ENCODE data around the gene TMEM179B. TPM values are rescaled to one million over a fixed set of nuclear protein-coding genes. Genes with fewer than 3 reads are reported as not detected.
"Not testable (repeated sequence)": the region's sequence is repeated elsewhere in the genome, so short reads cannot be mapped to it uniquely, and the experiment has no call there.

Gene TMEM179B
- total RNA-seq, 6 experiments from 2014 or later = 47.2 to 66.3 (median 52.7) TPM

GRCh38 chr11:62811659-62812058 is 24.5 kb downstream of the TMEM179B start:
- Mint-ChIP-seq H3K27ac (0 out of 2 replicates have a peak overlapping the region, but pooled peaks have one; percentile 27), H3K4me3 (no peak overlapping the region), H3K36me3 (ENCODE audit: low read depth) (no peaks in the 10 kb centered on the region), H3K9me3 (no peaks in the 10 kb centered on the region), H3K27me3 (ENCODE audit: insufficient read depth) (no peaks in the 10 kb centered on the region), H3K4me1 (ENCODE audit: low read depth) (peaks cover 17% of the 10 kb centered on the region)
- no peak for TF ChIP-seq CTCF (IDR thresholded peaks at IDR 0.05)
- DNase-seq = no peak

- Mint-ChIP-seq H3K4me3 (no peak overlapping the region), H3K9me3 (no peaks in the 10 kb centered on the region), H3K27me3 (ENCODE audit: insufficient read depth) (no peaks in the 10 kb centered on the region), H3K36me3 (ENCODE audit: low read depth) (peaks cover 11% of the 10 kb centered on the region), H3K27ac (no peak overlapping the region), H3K4me1 (ENCODE audit: low read depth) (no peaks in the 10 kb centered on the region)
- TF ChIP-seq CTCF (IDR thresholded peaks at IDR 0.05) = no peak
- DNase-seq = no peak
Measured at GRCh38 chr11:62816557-62816956, 29.4 kb downstream of the TMEM179B start.

GRCh38 chr11:62817129-62817528 is 29.9 kb downstream of the TMEM179B start:
- Mint-ChIP-seq H3K9me3 (no peaks in the 10 kb centered on the region), H3K4me1 (ENCODE audit: low read depth) (no peaks in the 10 kb centered on the region), H3K36me3 (ENCODE audit: low read depth) (peaks cover 11% of the 10 kb centered on the region), H3K4me3 (no peak overlapping the region), H3K27ac (no peak overlapping the region), H3K27me3 (ENCODE audit: insufficient read depth) (no peaks in the 10 kb centered on the region)
- no peak for DNase-seq
- no peak for TF ChIP-seq CTCF (IDR thresholded peaks at IDR 0.05)

- TF ChIP-seq CTCF (IDR thresholded peaks at IDR 0.05) = no peak
- H3K4me3 Mint-ChIP-seq = no peak overlapping the region
- H3K36me3 Mint-ChIP-seq (ENCODE audit: low read depth) = peaks cover 26% of the 10 kb centered on the region
- H3K27me3 Mint-ChIP-seq (ENCODE audit: insufficient read depth) = 0 out of 2 replicates have a peak, but pooled peaks cover 1% of the 10 kb centered on the region
- H3K9me3 Mint-ChIP-seq = no peaks in the 10 kb centered on the region
- H3K4me1 Mint-ChIP-seq (ENCODE audit: low read depth) = no peaks in the 10 kb centered on the region
- no peak overlapping the region; the same call in 1 of the 2 replicates for H3K27ac Mint-ChIP-seq
- DNase-seq = no peak
Measured at GRCh38 chr11:62823677-62824076, 36.5 kb downstream of the TMEM179B start.

GRCh38 chr11:62828130-62828529 is 40.9 kb downstream of the TMEM179B start:
- not testable (repeated sequence) for H3K27me3 Mint-ChIP-seq (ENCODE audit: insufficient read depth); H3K27ac Mint-ChIP-seq; DNase-seq; H3K4me3 Mint-ChIP-seq; H3K9me3 Mint-ChIP-seq
- Mint-ChIP-seq H3K4me1 (ENCODE audit: low read depth) (peaks cover 21% of the 10 kb centered on the region), H3K36me3 (ENCODE audit: low read depth) (peaks cover 34% of the 10 kb centered on the region)

GRCh38 chr11:62830904-62831519 is 43.8 kb downstream of the TMEM179B start:
- Mint-ChIP-seq H3K9me3 (no peaks in the 10 kb centered on the region), H3K4me1 (ENCODE audit: low read depth) (peaks cover 35% of the 10 kb centered on the region), H3K4me3 (peak overlapping the region; percentile 95), H3K27me3 (ENCODE audit: insufficient read depth) (peaks cover 7% of the 10 kb centered on the region), H3K36me3 (ENCODE audit: low read depth) (peaks cover 31% of the 10 kb centered on the region), H3K27ac (peak overlapping the region; percentile 99)
- no peak for TF ChIP-seq CTCF (IDR thresholded peaks at IDR 0.05)
- no peak for DNase-seq
